ENCODE measurements around the gene YIPF2. TPM values are rescaled to one million over a fixed set of nuclear protein-coding genes. Genes with fewer than 3 reads are reported as not detected.

Gene YIPF2
- total RNA-seq, 1 donor from 2014 or later: 76.1 TPM

- Mint-ChIP-seq H3K4me1 (ENCODE audit: low read depth) (peaks cover 43% of the 10 kb centered on the region), H3K4me3 (ENCODE audit: unreplicated experiment) (no peak overlapping the region), H3K27me3 (ENCODE audit: low read depth) (no peaks in the 10 kb centered on the region), H3K27ac (ENCODE audit: unreplicated experiment) (no peak overlapping the region), H3K9me3 (ENCODE audit: low read depth) (no peaks in the 10 kb centered on the region), H3K36me3 (ENCODE audit: low read depth) (no peaks in the 10 kb centered on the region)
- no peak for DNase-seq (ENCODE audit: low spot score)
- no peak for TF ChIP-seq CTCF (IDR thresholded peaks at IDR 0.05)
Measured at GRCh38 chr19:10894911-10895213, 33.6 kb downstream of the YIPF2 start.

GRCh38 chr19:10892256-10892655 is 36.2 kb downstream of the YIPF2 start:
- H3K4me3 Mint-ChIP-seq (ENCODE audit: unreplicated experiment): no peak overlapping the region
- H3K27me3 Mint-ChIP-seq (ENCODE audit: low read depth): no peaks in the 10 kb centered on the region
- peaks cover 48% of the 10 kb centered on the region for H3K4me1 Mint-ChIP-seq (ENCODE audit: low read depth)
- H3K9me3 Mint-ChIP-seq (ENCODE audit: low read depth): no peaks in the 10 kb centered on the region
- no peaks in the 10 kb centered on the region for H3K36me3 Mint-ChIP-seq (ENCODE audit: low read depth)
- DNase-seq (ENCODE audit: low spot score): no peak
- no peak overlapping the region for H3K27ac Mint-ChIP-seq (ENCODE audit: unreplicated experiment)
- no peak for TF ChIP-seq CTCF (IDR thresholded peaks at IDR 0.05)

- Mint-ChIP-seq H3K9me3 (ENCODE audit: low read depth) (no peaks in the 10 kb centered on the region), H3K4me1 (ENCODE audit: low read depth) (peaks cover 44% of the 10 kb centered on the region), H3K4me3 (ENCODE audit: unreplicated experiment) (no peak overlapping the region), H3K27me3 (ENCODE audit: low read depth) (no peaks in the 10 kb centered on the region), H3K27ac (ENCODE audit: unreplicated experiment) (no peak overlapping the region), H3K36me3 (ENCODE audit: low read depth) (no peaks in the 10 kb centered on the region)
- no peak for DNase-seq (ENCODE audit: low spot score)
- no peak for TF ChIP-seq CTCF (IDR thresholded peaks at IDR 0.05)
Measured at GRCh38 chr19:10891405-10892086, 36.9 kb downstream of the YIPF2 start.

- no peak for TF ChIP-seq CTCF (IDR thresholded peaks at IDR 0.05)
- no peaks in the 10 kb centered on the region for H3K36me3 Mint-ChIP-seq (ENCODE audit: low read depth)
- no peak overlapping the region for H3K27ac Mint-ChIP-seq (ENCODE audit: unreplicated experiment)
- H3K9me3 Mint-ChIP-seq (ENCODE audit: low read depth): no peaks in the 10 kb centered on the region
- no peaks in the 10 kb centered on the region for H3K27me3 Mint-ChIP-seq (ENCODE audit: low read depth)
- peaks cover 42% of the 10 kb centered on the region for H3K4me1 Mint-ChIP-seq (ENCODE audit: low read depth)
- H3K4me3 Mint-ChIP-seq (ENCODE audit: unreplicated experiment): no peak overlapping the region
- no peak for DNase-seq (ENCODE audit: low spot score)
Measured at GRCh38 chr19:10889880-10890279, 38.6 kb downstream of the YIPF2 start.

- H3K9me3 Mint-ChIP-seq (ENCODE audit: low read depth): no peaks in the 10 kb centered on the region
- H3K27me3 Mint-ChIP-seq (ENCODE audit: low read depth): no peaks in the 10 kb centered on the region
- no peaks in the 10 kb centered on the region for H3K36me3 Mint-ChIP-seq (ENCODE audit: low read depth)
- no peak for DNase-seq (ENCODE audit: low spot score)
- TF ChIP-seq CTCF (IDR thresholded peaks at IDR 0.05): no peak
- H3K4me3 Mint-ChIP-seq (ENCODE audit: unreplicated experiment): no peak overlapping the region
- H3K4me1 Mint-ChIP-seq (ENCODE audit: low read depth): peaks cover 36% of the 10 kb centered on the region
- no peak overlapping the region for H3K27ac Mint-ChIP-seq (ENCODE audit: unreplicated experiment)
Measured at GRCh38 chr19:10888421-10888866, 40.0 kb downstream of the YIPF2 start.
